NT2/D1 (cell line): Measurements from ENCODE around the gene RAB1B.

Experiments used
- SUZ12 ChIP-seq: IDR thresholded peaks from 2 replicates; pipeline ENCODE4 v1.6.1; 2011; ENCODE audit not compliant: insufficient read length, insufficient read depth; ENCODE audit errors: extremely low read depth
- YY1 ChIP-seq: IDR thresholded peaks from 2 replicates; pipeline ENCODE4 v1.6.1; 2011; ENCODE audit not compliant: insufficient read length, insufficient read depth
- ZNF274 ChIP-seq: IDR thresholded peaks from 2 replicates; pipeline ENCODE4 v1.6.1; 2011; ENCODE audit warnings: mild to moderate bottlenecking, low read depth, low read length

DNA sequence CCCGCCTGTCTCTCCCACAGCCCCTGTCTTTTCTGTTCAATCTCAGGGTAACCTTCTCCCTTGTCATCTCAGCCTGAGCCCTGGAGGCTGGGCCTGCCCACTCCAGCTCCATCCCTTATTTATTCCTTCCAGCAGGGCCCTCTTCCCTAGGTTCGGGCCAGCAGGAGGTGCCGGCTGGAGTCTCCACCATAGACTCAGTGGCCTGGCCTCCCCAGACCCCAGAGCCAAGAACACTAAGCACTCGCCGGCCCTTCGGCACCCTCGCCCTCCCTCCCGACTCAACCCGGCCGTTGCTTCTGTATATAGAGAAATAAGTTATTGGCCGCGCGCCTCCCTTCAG lies 1.4 kb upstream of the RAB1B start:
- TF ChIP-seq SUZ12: no peak
- no peak for TF ChIP-seq YY1
- no peak for TF ChIP-seq ZNF274
